Measurements from ENCODE around the gene HOXD1.

The HOXD1 gene

GRCh38 chr2:176178757-176179295 is 9.6 kb upstream of the HOXD1 start:
- Histone ChIP-seq H3K27ac (ENCODE audit: low read depth, low read length) (no peak overlapping the region), H3K27me3 (ENCODE audit: control insufficient read depth in 1 of 2, insufficient read depth in 2 of 2, low read length in 2 of 2) (peaks cover 16 to 37% of the 10 kb centered on the region in 2 donors), H3K4me1 (ENCODE audit: insufficient read depth, low read length) (peaks cover 7% of the 10 kb centered on the region), H3K9ac (ENCODE audit: low read length) (no peak overlapping the region), H3K4me3 (ENCODE audit: low read depth in 1 of 2, low read length in 2 of 2) (peak overlapping the region in 1 of 2 donors; percentile 57), H3K9me3 (ENCODE audit: low read length) (no peaks in the 10 kb centered on the region), H3K36me3 (ENCODE audit: insufficient read depth, low read length) (no peaks in the 10 kb centered on the region)

GRCh38 chr2:176181551-176181950 is 6.9 kb upstream of the HOXD1 start:
- no peaks in the 10 kb centered on the region for H3K4me1 ChIP-seq (ENCODE audit: insufficient read depth, low read length)
- no peak overlapping the region for H3K4me3 ChIP-seq (ENCODE audit: low read depth in 1 of 2, low read length in 2 of 2)
- no peaks in the 10 kb centered on the region for H3K36me3 ChIP-seq (ENCODE audit: insufficient read depth, low read length)
- no peak overlapping the region for H3K9ac ChIP-seq (ENCODE audit: low read length)
- H3K27ac ChIP-seq (ENCODE audit: low read depth, low read length), result no peak overlapping the region
- H3K9me3 ChIP-seq (ENCODE audit: low read length), result no peaks in the 10 kb centered on the region
- H3K27me3 ChIP-seq (ENCODE audit: control insufficient read depth in 1 of 2, insufficient read depth in 2 of 2, low read length in 2 of 2), result peaks cover 16 to 17% of the 10 kb centered on the region in 2 donors

GRCh38 chr2:176182671-176183070 is 5.8 kb upstream of the HOXD1 start:
- Histone ChIP-seq H3K27ac (ENCODE audit: low read depth, low read length) (no peak overlapping the region), H3K36me3 (ENCODE audit: insufficient read depth, low read length) (no peaks in the 10 kb centered on the region), H3K4me1 (ENCODE audit: insufficient read depth, low read length) (peaks cover 2% of the 10 kb centered on the region), H3K27me3 (ENCODE audit: control insufficient read depth in 1 of 2, insufficient read depth in 2 of 2, low read length in 2 of 2) (peaks cover 13 to 14% of the 10 kb centered on the region in 2 donors), H3K9me3 (ENCODE audit: low read length) (no peaks in the 10 kb centered on the region), H3K9ac (ENCODE audit: low read length) (no peak overlapping the region), H3K4me3 (ENCODE audit: low read depth in 1 of 2, low read length in 2 of 2) (no peak overlapping the region)

GRCh38 chr2:176184749-176185148 is 3.7 kb upstream of the HOXD1 start:
- Histone ChIP-seq H3K27me3 (ENCODE audit: control insufficient read depth in 1 of 2, insufficient read depth in 2 of 2, low read length in 2 of 2) (peaks cover 12 to 24% of the 10 kb centered on the region in 2 donors), H3K4me3 (ENCODE audit: low read depth in 1 of 2, low read length in 2 of 2) (no peak overlapping the region)

GRCh38 chr2:176186024-176186423 is 2.4 kb upstream of the HOXD1 start:
- Histone ChIP-seq H3K9me3 (ENCODE audit: low read length) (no peaks in the 10 kb centered on the region), H3K4me1 (ENCODE audit: insufficient read depth, low read length) (peaks cover 13% of the 10 kb centered on the region), H3K4me3 (ENCODE audit: low read depth in 1 of 2, low read length in 2 of 2) (no peak overlapping the region), H3K9ac (ENCODE audit: low read length) (no peak overlapping the region), H3K27me3 (ENCODE audit: control insufficient read depth in 1 of 2, insufficient read depth in 2 of 2, low read length in 2 of 2) (peaks cover 14 to 34% of the 10 kb centered on the region in 2 donors), H3K27ac (ENCODE audit: low read depth, low read length) (no peak overlapping the region), H3K36me3 (ENCODE audit: insufficient read depth, low read length) (no peaks in the 10 kb centered on the region)

More at GRCh38 chr2:176184749-176185148, 3.7 kb upstream of the HOXD1 start:
- Histone ChIP-seq H3K27ac (ENCODE audit: low read depth, low read length) (no peak overlapping the region), H3K9me3 (ENCODE audit: low read length) (no peaks in the 10 kb centered on the region), H3K4me1 (ENCODE audit: insufficient read depth, low read length) (peaks cover 10% of the 10 kb centered on the region), H3K36me3 (ENCODE audit: insufficient read depth, low read length) (no peaks in the 10 kb centered on the region), H3K9ac (ENCODE audit: low read length) (no peak overlapping the region)

GRCh38 chr2:176187200-176187898 is 1.1 kb upstream of the HOXD1 start:
- Histone ChIP-seq H3K27me3 (ENCODE audit: control insufficient read depth in 1 of 2, insufficient read depth in 2 of 2, low read length in 2 of 2) (peaks cover 13 to 37% of the 10 kb centered on the region in 2 donors), H3K27ac (ENCODE audit: low read depth, low read length) (no peak overlapping the region)

GRCh38 chr2:176188774-176189680 is 559 bp downstream of the HOXD1 start:
- Histone ChIP-seq H3K36me3 (ENCODE audit: insufficient read depth, low read length) (no peaks in the 10 kb centered on the region), H3K27ac (ENCODE audit: low read depth, low read length) (no peak overlapping the region), H3K9ac (ENCODE audit: low read length) (no peak overlapping the region), H3K9me3 (ENCODE audit: low read length) (no peaks in the 10 kb centered on the region), H3K4me3 (ENCODE audit: low read depth in 1 of 2, low read length in 2 of 2) (peak overlapping the region; percentile 70 to 76), H3K27me3 (ENCODE audit: control insufficient read depth in 1 of 2, insufficient read depth in 2 of 2, low read length in 2 of 2) (peaks cover 20 to 37% of the 10 kb centered on the region in 2 donors), H3K4me1 (ENCODE audit: insufficient read depth, low read length) (peaks cover 13% of the 10 kb centered on the region)

More at GRCh38 chr2:176187200-176187898, 1.1 kb upstream of the HOXD1 start:
- H3K9me3 ChIP-seq (ENCODE audit: low read length), result no peaks in the 10 kb centered on the region
- H3K4me3 ChIP-seq (ENCODE audit: low read depth in 1 of 2, low read length in 2 of 2), result peak overlapping the region; percentile 70 to 76
- H3K4me1 ChIP-seq (ENCODE audit: insufficient read depth, low read length), result peaks cover 13% of the 10 kb centered on the region
- H3K9ac ChIP-seq (ENCODE audit: low read length), result no peak overlapping the region
- H3K36me3 ChIP-seq (ENCODE audit: insufficient read depth, low read length), result no peaks in the 10 kb centered on the region

GRCh38 chr2:176189681-176190641 is 1.5 kb downstream of the HOXD1 start:
- no peak overlapping the region for H3K9ac ChIP-seq (ENCODE audit: low read length)

GRCh38 chr2:176192351-176192750 is 3.9 kb downstream of the HOXD1 start:
- no peak overlapping the region for H3K4me3 ChIP-seq (ENCODE audit: low read depth in 1 of 2, low read length in 2 of 2)
- no peak overlapping the region for H3K9ac ChIP-seq (ENCODE audit: low read length)
- no peaks in the 10 kb centered on the region for H3K36me3 ChIP-seq (ENCODE audit: insufficient read depth, low read length)
- H3K4me1 ChIP-seq (ENCODE audit: insufficient read depth, low read length), result peaks cover 13% of the 10 kb centered on the region
- H3K9me3 ChIP-seq (ENCODE audit: low read length), result no peaks in the 10 kb centered on the region
- H3K27ac ChIP-seq (ENCODE audit: low read depth, low read length), result no peak overlapping the region
- peaks cover 19 to 37% of the 10 kb centered on the region in 2 donors for H3K27me3 ChIP-seq (ENCODE audit: control insufficient read depth in 1 of 2, insufficient read depth in 2 of 2, low read length in 2 of 2)

More at GRCh38 chr2:176189681-176190641, 1.5 kb downstream of the HOXD1 start:
- Histone ChIP-seq H3K27ac (ENCODE audit: low read depth, low read length) (no peak overlapping the region), H3K4me3 (ENCODE audit: low read depth in 1 of 2, low read length in 2 of 2) (peak overlapping the region in 1 of 2 donors; percentile 15), H3K9me3 (ENCODE audit: low read length) (no peaks in the 10 kb centered on the region), H3K27me3 (ENCODE audit: control insufficient read depth in 1 of 2, insufficient read depth in 2 of 2, low read length in 2 of 2) (peaks cover 20 to 37% of the 10 kb centered on the region in 2 donors), H3K36me3 (ENCODE audit: insufficient read depth, low read length) (no peaks in the 10 kb centered on the region), H3K4me1 (ENCODE audit: insufficient read depth, low read length) (peaks cover 13% of the 10 kb centered on the region)

- Histone ChIP-seq H3K9ac (ENCODE audit: low read length) (no peak overlapping the region), H3K4me1 (ENCODE audit: insufficient read depth, low read length) (peaks cover 8% of the 10 kb centered on the region), H3K36me3 (ENCODE audit: insufficient read depth, low read length) (no peaks in the 10 kb centered on the region), H3K4me3 (ENCODE audit: low read depth in 1 of 2, low read length in 2 of 2) (no peak overlapping the region), H3K27me3 (ENCODE audit: control insufficient read depth in 1 of 2, insufficient read depth in 2 of 2, low read length in 2 of 2) (peaks cover 16 to 31% of the 10 kb centered on the region in 2 donors), H3K9me3 (ENCODE audit: low read length) (no peaks in the 10 kb centered on the region), H3K27ac (ENCODE audit: low read depth, low read length) (no peak overlapping the region)
Measured at GRCh38 chr2:176193048-176193447, 4.6 kb downstream of the HOXD1 start.

Measured in muscle layer of colon (tissue), 2 donors.